ENCODE data around the gene FEZ2.

GRCh38 chr2:36535099-36535498 is 62.9 kb downstream of the FEZ2 start:
- TF ChIP-seq FOXP1 (CRISPR knock-in tag; IDR thresholded peaks at IDR 0.05; ENCODE audit: borderline replicate concordance) = no peak
- no peak for TF ChIP-seq CTCF (IDR thresholded peaks at IDR 0.05)
- TF ChIP-seq ATF2 (CRISPR knock-in tag; IDR thresholded peaks at IDR 0.05; ENCODE audit: borderline replicate concordance, low read depth) = no peak
- no peak for TF ChIP-seq CREB1 (CRISPR knock-in tag; IDR thresholded peaks at IDR 0.05)
- no peak for TF ChIP-seq E2F5 (CRISPR knock-in tag; IDR thresholded peaks at IDR 0.05)
- TF ChIP-seq IRF2 (CRISPR knock-in tag; IDR thresholded peaks at IDR 0.05; ENCODE audit: borderline replicate concordance, low read depth) = no peak
- TF ChIP-seq MAX (CRISPR knock-in tag; IDR thresholded peaks at IDR 0.05) = no peak
- TF ChIP-seq FOXP4 (CRISPR knock-in tag; IDR thresholded peaks at IDR 0.05) = no peak
- TF ChIP-seq SP1 (CRISPR knock-in tag; conservative IDR thresholded peaks at IDR 0.05) = no peak
- TF ChIP-seq GABPB1 (CRISPR knock-in tag; IDR thresholded peaks at IDR 0.05) = no peak
- TF ChIP-seq SMAD4 (CRISPR knock-in tag; IDR thresholded peaks at IDR 0.05) = no peak
- TF ChIP-seq USF1 (CRISPR knock-in tag; IDR thresholded peaks at IDR 0.05) = no peak
- no peak for TF ChIP-seq JUN (CRISPR knock-in tag; IDR thresholded peaks at IDR 0.05)

Data from WTC11 (cell line).